Panc1 (cell line): ENCODE results near the gene PTTG1IP. TPM values are rescaled to one million over a fixed set of nuclear protein-coding genes. Genes with fewer than 3 reads are reported as not detected.

Source experiments
- ATAC-seq: fragments of 200-7000 bp; cut with Tn5 transposase; 2 replicates; pipeline ENCODE4 v1.9.1; 2020; ENCODE audit warnings: mild to moderate bottlenecking, moderate library complexity
- BruUV-seq: library from RNA; stranded (reverse); fragments of 400-500 nt; replicated peaks from 2 replicates; lab custom pipeline; 2021; lab: Mats Ljungman, UMichigan
- CTCF ChIA-PET: fragments of 300-600 bp; sonication (Branson Sonifier 250); formaldehyde crosslinking; loops from one replicate; lab custom pipeline; 2022; ENCODE audit warnings: antibody characterized with exemption; lab: Charles Lee
- POLR2A ChIA-PET: fragments of 300-600 bp; sonication (Branson Sonifier 250); formaldehyde crosslinking; loops from one replicate; lab custom pipeline; 2022; ENCODE audit warnings: antibody characterized with exemption; lab: Charles Lee
- DNase-seq: peaks from one replicate; pipeline ENCODE4 v3.0.0-alpha.2; 2010; ENCODE audit warnings: low read depth, low spot score
- H3K27ac ChIP-seq: 2 replicates; pipeline ENCODE4 v1.5.1; 2011; ENCODE audit warnings: mild to moderate bottlenecking, low read length, inconsistent platforms
- H3K27me3 ChIP-seq: fragments of 200-500 bp; sonication (Bioruptor generic); 2 replicates; pipeline ENCODE4 v1.6.0; 2014; ENCODE audit warnings: low read length, inconsistent platforms; ENCODE audit not compliant: control insufficient read depth, insufficient read depth
- H3K36me3 ChIP-seq: fragments of 200-500 bp; sonication (Bioruptor generic); 2 replicates; pipeline ENCODE4 v1.5.1; 2014; ENCODE audit warnings: inconsistent platforms, mild to moderate bottlenecking, low read length, moderate library complexity; ENCODE audit not compliant: control insufficient read depth, insufficient read depth
- H3K4me1 ChIP-seq: 2 replicates; pipeline ENCODE4 v1.5.1; 2011; ENCODE audit warnings: inconsistent platforms, mild to moderate bottlenecking, low read length, moderate library complexity; ENCODE audit not compliant: control insufficient read depth, insufficient read depth
- H3K4me3 ChIP-seq, 2 experiments: 2 replicates each; pipeline ENCODE4 v1.5.1; 2011 to 2012; ENCODE audit warnings: low read depth in 2 of 2, low read length in 2 of 2, mild to moderate bottlenecking in 2 of 2, inconsistent platforms in 1 of 2, moderate library complexity in 1 of 2
- H3K9me3 ChIP-seq: fragments of 200-500 bp; sonication (Bioruptor generic); 2 replicates; pipeline ENCODE4 v1.5.1; 2014; ENCODE audit warnings: low read depth, mild to moderate bottlenecking, inconsistent platforms, low read length, moderate library complexity; ENCODE audit not compliant: control insufficient read depth, insufficient read depth
- POLR2AphosphoS5 ChIP-seq: IDR thresholded peaks from 2 replicates; pipeline ENCODE4 v1.6.1; 2012; ENCODE audit warnings: mild to moderate bottlenecking, low read depth, low read length, moderate library complexity
- SIN3A ChIP-seq: IDR thresholded peaks from 2 replicates; pipeline ENCODE4 v1.6.1; 2012; ENCODE audit warnings: low read depth, mild to moderate bottlenecking, low read length, moderate library complexity, borderline replicate concordance; ENCODE audit not compliant: insufficient read depth
- TCF7L2 ChIP-seq: IDR thresholded peaks from 2 replicates; pipeline ENCODE4 v1.6.1; 2011; ENCODE audit warnings: mild to moderate bottlenecking, low read depth, low read length, inconsistent platforms
- in situ Hi-C: cut with HindIII; loops from 2 replicates; pipeline ENCODE4 v1.10.0; 2016; ENCODE audit warnings: low sequenced_read_pairs, low pct_unique_long_range_greater_than_20kb
- intact Hi-C: fragments of 100-400 bp; cut with micrococcal nuclease; formaldehyde crosslinking; loops from one replicate; pipeline ENCODE4 v1.10.0; 2022; ENCODE audit not compliant: unreplicated experiment
- total RNA-seq: library from RNA; stranded (reverse); gene quantifications from one replicate; pipeline ENCODE4 v1.2.1, GENCODE V29; 2021; ENCODE audit not compliant: unreplicated experiment
- TF ChIP-seq, protein P1 (sequence below), 2 experiments: IDR thresholded peaks; 2 replicates each; pipeline ENCODE4 v1.6.1; 2011 to 2012; ENCODE audit warnings: low read depth in 2 of 2, control low read depth in 1 of 2, low read length in 1 of 2, mild to moderate bottlenecking in 1 of 2, moderate library complexity in 1 of 2; ENCODE audit not compliant: insufficient read depth in 1 of 2
- TF ChIP-seq, protein P2 (sequence below): fragments of 450-650 bp; IDR thresholded peaks from 2 replicates; pipeline ENCODE4 v1.5.1; 2017; ENCODE audit warnings: mild to moderate bottlenecking

The PTTG1IP gene
- total RNA-seq, 1 experiment from 2014 or later = 226 TPM

GRCh38 chr21:44813727-44814126 lies 59.8 kb downstream of the PTTG1IP start:
- in situ Hi-C loops = no loop called here
- CTCF ChIA-PET = no interaction called here

DNA sequence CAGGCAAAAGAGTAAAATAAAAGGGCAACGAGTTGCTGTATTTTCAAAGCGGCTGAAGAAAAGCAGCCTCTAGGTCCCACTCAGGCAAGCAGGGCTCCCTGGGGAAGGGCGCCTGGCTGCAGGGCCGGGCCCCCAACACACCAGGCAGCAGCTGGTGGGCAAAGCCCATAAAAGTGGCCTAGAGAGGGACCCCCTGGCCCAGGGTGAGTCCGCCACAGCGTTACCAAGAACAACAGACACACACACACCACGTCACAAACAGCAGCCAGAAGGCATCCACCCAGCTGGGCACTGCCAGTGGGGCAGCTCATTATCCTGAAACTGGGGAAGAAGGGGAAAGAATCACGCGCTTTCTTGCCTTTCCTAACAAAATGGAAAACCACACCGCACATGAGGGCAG lies 60.3 kb downstream of the PTTG1IP start:
- no TSS peak for BruUV-seq
- H3K9me3 ChIP-seq = no peaks in the 10 kb centered on the region
- intact Hi-C loops (no loop called here), in situ Hi-C loops (no loop called here)
- POLR2A ChIA-PET = no interaction called here
- H3K36me3 ChIP-seq = no peaks in the 10 kb centered on the region
- TF ChIP-seq POLR2AphosphoS5 (no peak), TCF7L2 (no peak), SIN3A (no peak)
- TF ChIP-seq, protein P1, sequence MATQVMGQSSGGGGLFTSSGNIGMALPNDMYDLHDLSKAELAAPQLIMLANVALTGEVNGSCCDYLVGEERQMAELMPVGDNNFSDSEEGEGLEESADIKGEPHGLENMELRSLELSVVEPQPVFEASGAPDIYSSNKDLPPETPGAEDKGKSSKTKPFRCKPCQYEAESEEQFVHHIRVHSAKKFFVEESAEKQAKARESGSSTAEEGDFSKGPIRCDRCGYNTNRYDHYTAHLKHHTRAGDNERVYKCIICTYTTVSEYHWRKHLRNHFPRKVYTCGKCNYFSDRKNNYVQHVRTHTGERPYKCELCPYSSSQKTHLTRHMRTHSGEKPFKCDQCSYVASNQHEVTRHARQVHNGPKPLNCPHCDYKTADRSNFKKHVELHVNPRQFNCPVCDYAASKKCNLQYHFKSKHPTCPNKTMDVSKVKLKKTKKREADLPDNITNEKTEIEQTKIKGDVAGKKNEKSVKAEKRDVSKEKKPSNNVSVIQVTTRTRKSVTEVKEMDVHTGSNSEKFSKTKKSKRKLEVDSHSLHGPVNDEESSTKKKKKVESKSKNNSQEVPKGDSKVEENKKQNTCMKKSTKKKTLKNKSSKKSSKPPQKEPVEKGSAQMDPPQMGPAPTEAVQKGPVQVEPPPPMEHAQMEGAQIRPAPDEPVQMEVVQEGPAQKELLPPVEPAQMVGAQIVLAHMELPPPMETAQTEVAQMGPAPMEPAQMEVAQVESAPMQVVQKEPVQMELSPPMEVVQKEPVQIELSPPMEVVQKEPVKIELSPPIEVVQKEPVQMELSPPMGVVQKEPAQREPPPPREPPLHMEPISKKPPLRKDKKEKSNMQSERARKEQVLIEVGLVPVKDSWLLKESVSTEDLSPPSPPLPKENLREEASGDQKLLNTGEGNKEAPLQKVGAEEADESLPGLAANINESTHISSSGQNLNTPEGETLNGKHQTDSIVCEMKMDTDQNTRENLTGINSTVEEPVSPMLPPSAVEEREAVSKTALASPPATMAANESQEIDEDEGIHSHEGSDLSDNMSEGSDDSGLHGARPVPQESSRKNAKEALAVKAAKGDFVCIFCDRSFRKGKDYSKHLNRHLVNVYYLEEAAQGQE (IDR thresholded peaks at IDR 0.05; ENCODE audit: insufficient read depth in 1 of 2, low read depth in 2 of 2, low read length in 1 of 2) = no peak
- TF ChIP-seq, protein P2, sequence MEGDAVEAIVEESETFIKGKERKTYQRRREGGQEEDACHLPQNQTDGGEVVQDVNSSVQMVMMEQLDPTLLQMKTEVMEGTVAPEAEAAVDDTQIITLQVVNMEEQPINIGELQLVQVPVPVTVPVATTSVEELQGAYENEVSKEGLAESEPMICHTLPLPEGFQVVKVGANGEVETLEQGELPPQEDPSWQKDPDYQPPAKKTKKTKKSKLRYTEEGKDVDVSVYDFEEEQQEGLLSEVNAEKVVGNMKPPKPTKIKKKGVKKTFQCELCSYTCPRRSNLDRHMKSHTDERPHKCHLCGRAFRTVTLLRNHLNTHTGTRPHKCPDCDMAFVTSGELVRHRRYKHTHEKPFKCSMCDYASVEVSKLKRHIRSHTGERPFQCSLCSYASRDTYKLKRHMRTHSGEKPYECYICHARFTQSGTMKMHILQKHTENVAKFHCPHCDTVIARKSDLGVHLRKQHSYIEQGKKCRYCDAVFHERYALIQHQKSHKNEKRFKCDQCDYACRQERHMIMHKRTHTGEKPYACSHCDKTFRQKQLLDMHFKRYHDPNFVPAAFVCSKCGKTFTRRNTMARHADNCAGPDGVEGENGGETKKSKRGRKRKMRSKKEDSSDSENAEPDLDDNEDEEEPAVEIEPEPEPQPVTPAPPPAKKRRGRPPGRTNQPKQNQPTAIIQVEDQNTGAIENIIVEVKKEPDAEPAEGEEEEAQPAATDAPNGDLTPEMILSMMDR = no peak
- DNase-seq (no peak), ATAC-seq (no peak)
- no peak overlapping the region for H3K4me3 ChIP-seq
- H3K27ac ChIP-seq = no peak overlapping the region
- CTCF ChIA-PET = no interaction called here
- H3K27me3 ChIP-seq = no peaks in the 10 kb centered on the region
- no peaks in the 10 kb centered on the region; the same call in 1 of the 2 replicates for H3K4me1 ChIP-seq

More at GRCh38 chr21:44813727-44814126, 59.8 kb downstream of the PTTG1IP start:
- TF ChIP-seq, protein P1 (IDR thresholded peaks at IDR 0.05; ENCODE audit: insufficient read depth in 1 of 2, low read depth in 2 of 2, low read length in 1 of 2) = no peak
- TF ChIP-seq, protein P2 = no peak
- TF ChIP-seq SIN3A (no peak), POLR2AphosphoS5 (no peak), TCF7L2 (no peak)
- DNase-seq (no peak), ATAC-seq (no peak)
- BruUV-seq = no TSS peak
- POLR2A ChIA-PET = no interaction called here
- Histone ChIP-seq H3K9me3 (no peaks in the 10 kb centered on the region), H3K27ac (no peak overlapping the region), H3K4me1 (no peaks in the 10 kb centered on the region; the same call in 1 of the 2 replicates), H3K36me3 (no peaks in the 10 kb centered on the region), H3K27me3 (no peaks in the 10 kb centered on the region), H3K4me3 (no peak overlapping the region)
- intact Hi-C loops = no loop called here
